GM19023 (cell line): ENCODE data around the gene OGG1.

Experiments used
- ATAC-seq: cut with Tn5 transposase; IDR thresholded peaks from one replicate; pipeline ENCODE4 v1.9.1; 2021; ENCODE audit warnings: mild to moderate bottlenecking, moderate library complexity; ENCODE audit not compliant: unreplicated experiment

Gene OGG1

DNA sequence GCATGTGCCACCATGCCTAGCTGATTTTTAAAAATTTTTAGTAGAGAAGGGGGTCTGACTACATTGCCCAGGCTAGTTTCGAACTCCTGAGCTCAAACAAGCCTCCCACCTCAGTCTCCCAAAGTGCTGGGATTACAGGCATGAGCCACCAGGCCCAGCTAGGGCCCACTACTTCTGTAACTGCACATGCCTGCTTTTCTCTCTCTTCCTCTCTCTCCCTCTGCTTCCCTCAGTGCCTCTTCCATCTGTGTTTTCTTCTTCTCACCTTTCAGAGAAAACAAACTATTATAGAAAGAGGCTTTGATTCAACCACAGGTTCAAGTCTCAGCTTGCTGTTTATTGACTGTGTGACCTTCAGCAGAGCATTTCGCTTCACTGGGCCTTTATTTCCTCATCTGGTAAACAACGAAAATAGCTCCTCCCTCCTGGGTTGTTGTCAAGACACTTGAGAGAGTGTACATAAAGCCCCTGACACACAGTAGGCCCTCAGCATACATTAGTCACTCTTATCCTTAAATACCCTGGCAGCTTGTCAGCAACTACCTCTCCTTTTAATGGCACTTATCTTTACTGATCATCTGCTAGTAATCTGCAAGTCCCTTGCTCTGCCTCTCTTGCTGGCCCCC is 32.3 kb downstream of the OGG1 start:
- ATAC-seq, result no peak

DNA sequence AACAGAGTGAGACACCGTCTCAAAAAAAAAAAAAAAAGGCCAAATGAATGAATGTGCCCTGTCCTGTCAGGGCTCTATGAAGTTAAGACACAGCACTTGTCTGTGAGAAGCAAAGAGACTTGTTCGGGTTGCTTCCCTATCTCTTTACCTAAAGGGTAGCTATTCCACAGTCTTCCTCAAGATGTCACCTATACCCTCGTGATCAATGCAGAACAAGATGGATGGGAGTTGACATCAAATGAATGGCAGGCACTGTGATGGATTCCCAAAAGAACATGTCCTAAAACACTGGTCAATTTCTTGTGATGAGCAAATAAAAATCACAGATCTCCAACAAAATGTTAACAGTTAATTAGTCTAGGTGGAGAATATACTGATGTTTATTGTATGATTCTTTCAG is 33.0 kb downstream of the OGG1 start:
- ATAC-seq, result no peak

DNA sequence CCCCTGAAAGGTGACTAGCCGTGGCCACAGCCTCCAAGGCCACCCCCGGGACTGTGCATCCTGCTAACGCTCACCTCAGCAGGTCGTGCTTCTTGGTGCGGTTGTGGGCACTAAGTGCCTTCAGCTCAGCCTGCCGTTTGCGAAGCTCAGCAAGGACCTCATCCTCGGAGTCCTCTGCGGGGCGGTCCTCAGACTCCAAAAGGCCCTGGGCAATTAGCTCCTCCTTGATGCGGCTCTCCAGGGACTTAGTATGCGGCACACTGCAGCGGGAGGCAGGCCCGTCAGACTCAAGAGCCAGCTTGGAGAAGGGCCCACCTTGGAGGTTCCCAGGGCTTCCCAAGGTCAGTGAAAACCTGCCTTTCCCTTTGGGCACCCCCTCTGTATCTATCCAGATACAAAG is 34.2 kb downstream of the OGG1 start:
- ATAC-seq, result no peak

DNA sequence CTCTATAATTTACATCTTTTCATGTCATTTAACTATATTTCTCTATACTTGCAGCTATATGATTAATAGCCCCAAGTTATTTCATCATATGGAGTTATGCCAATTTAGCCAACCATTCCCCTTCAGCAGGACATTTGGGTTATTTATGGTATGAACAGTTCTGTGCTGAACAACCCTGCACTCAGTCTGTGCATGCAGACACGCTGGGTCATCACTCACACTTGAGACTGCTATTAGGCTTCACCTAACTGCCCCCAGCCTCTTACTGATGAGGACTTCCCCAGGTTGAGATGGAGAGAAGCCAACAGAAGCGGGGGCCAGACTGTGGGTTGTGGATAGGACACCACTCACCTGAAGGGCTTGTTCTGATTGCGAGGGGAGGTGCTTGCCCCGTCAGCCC is 35.2 kb downstream of the OGG1 start:
- no peak for ATAC-seq

DNA sequence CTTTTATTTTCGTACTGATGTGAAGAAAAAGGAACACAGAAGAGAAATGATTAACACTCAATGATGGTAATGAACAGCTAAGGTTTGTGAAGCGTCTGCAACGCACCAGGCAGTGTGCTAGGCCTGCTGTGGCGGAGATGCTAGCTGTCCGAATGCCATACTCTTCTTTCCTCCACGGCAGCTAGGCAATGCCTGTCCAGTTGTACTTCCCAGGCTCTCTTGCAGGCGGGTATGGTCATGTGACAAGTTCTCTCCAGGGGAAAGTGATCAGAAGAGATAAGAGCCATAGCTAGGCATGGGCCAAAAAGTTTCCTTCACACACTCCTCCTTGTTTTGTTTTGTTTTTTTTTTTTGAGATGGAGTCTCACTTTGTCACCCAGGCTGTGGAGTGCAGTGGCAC is 35.9 kb downstream of the OGG1 start:
- ATAC-seq, result no peak

DNA sequence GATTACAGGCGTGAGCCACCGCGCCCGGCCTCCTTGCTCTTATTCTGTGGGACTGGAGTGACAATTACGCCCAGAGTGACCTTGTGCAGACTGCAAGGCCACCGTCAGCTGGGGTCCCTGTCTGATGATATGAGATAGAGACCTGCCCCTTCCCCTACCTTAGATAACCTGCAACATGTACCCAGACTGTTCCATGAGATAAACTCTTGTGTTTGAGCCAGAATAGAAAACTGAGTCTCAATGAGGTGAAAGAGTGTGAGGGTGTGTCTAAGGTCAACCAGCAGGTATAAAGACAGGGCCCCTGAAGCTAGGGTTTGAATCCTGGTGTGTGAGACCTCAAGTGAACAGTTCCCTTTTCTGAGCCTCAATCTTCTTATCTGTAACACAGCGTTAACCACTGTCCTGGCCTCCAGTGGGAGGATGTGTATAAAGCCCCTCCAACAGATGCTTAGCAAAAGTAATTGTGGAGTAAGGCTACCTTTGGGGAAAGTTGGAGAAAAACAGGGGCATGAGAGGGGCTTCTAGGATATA is 36.5 kb downstream of the OGG1 start:
- ATAC-seq, result no peak

DNA sequence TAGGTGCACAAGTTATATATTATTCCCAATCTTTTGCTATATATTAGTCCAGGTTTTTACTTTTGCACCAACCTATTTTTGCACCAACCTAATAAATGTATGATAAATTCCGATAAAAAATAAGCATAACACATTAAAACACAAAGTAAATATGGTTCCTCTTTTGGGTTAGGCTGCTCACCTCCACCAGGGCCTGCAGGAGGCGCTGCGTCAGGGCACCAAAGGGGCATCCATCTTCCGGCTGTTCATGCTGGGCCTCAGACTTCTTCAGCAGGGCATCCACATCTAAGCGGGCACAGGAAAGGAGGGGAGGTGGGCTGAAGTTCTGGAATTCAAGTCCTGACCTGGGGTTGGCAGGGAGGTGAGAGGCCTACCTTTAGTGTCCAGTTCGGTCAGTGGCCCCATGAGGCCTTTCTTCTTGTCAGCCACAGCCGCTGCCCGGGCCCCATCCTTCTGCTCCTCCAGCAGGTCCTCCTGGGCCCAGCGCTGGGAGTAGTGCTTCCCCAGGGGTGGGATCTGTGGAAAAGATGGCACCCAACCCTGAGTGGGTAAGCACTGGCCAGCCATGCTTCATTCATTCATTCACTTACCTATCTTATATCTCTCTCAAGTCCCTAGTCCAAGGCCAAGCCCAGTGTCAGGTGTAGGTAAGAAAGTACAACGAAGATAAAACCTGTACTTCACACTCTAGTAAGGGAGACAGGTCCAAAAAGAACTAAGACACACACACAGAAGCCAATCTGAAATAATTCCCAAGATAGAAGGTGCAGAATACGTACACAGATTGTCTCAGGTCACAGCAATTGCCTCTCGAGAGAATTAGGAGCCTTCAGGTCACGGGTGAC is 37.3 kb downstream of the OGG1 start:
- ATAC-seq, result no peak

DNA sequence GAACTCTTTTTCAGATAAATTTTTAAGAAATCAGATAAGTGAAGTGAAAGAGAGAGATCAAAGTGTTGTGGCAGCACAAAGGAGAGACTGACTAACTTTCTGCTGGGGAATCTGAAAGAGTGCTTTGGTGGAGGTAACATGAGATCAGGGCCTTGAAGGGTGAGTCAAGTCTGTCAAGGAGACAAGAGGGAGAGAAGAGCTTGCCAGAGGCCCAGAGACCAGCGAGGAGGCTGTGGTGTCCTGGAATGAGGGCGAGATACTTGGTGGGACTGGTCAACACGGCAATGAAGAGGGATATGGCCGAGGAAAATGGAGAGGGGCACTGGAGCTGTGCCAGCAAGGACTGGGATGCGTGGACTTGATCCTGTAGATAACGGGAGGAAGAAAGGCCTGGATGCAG is 38.0 kb downstream of the OGG1 start:
- no peak for ATAC-seq

DNA sequence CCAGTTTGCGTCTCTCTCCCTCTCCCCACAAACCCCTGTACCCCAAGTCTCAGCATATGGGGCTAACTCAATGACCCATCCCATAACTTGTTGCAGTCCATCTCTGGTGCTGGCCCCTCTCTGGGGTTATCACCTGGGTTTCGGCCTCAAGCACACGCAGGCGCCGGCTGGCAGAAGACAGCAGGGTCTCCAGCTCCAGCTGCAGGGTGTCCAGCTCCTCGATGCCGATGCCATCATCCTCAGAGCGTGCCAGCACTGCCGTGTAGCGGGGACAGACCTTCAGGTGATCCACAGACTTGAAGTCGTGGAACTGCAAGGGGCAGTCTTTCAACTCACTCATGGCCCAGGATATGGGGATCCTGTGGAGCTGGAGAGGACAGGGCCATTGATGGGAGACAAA is 41.4 kb downstream of the OGG1 start:
- no peak for ATAC-seq

DNA sequence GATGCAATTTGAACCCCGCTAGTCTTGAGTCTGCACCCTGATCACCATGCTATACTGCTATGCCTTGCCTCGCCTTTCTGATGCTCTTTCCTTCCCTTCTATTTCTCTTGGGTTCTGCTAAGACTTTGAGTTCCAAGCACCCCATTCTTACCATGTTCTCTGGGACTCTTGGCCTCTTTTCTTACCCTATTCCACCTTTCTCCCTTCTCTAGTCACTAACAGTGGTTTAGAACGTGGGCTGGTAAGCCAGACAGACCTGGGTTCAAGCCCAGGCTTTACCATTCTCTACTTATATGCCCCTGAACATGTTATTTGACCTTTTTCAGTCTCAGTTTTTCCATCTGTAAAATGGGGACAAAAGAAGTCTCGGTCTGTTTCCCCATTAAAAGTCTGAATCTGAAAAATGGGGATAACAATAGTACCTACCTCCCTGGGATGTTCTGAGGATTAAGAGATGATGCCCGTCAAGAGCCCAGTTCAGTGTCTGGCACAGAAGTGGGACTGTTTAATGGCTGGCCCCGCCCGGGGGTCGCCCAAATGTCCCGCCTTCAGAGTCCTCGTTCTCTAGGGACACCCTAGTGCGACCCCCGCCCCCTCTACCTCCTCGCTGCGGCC is 42.1 kb downstream of the OGG1 start:
- no peak for ATAC-seq

DNA sequence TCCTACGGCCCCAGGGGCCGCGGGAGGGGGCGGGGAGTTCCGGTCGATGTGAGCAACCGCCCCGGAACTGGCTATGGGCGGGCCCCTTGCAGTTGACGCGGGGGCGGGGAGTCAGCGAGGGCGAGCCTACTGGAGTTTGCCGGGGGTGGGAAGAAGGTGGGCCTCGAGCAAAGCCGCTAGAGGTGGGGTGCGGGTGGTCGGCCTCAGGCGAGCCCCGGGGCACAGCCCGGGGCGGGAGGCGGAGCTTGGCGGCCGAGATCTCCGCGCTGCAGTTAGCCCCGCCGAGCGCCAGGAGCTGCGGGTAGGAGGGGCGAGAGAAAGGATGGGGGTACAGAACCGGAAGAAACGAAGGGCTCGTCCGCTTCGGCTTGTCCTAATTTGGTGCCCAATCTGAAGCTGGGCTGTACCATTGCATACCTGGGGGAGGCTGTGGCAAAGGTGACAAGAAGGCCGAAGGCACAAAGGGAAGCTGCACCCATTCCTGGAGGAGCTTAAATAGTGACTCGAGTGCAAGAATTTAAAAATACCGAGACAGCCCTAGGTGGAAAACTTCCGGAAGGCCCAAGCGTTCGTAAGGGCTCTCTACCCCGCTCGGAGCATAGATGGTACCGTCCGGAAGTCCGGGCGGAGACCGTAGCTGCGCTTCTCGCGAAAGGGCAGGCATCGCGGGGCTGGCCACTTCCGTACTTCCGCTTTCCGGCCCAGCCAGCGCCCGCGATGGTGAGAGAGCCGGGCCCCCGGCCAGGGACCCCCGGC is 42.8 kb downstream of the OGG1 start, which contains the start of the genes ARPC4 and TADA3:
Gene ARPC4, plus strand, starts transcription at position 678 of the 756 bp plus-strand sequence. Its CDS starts 40 bp downstream, at position 718.
Gene TADA3, minus strand, starts transcription at position 69 of the 756 bp plus-strand sequence. CDS start 1,007 bp downstream, outside the sequence.
- ATAC-seq, result peak; percentile 82

DNA sequence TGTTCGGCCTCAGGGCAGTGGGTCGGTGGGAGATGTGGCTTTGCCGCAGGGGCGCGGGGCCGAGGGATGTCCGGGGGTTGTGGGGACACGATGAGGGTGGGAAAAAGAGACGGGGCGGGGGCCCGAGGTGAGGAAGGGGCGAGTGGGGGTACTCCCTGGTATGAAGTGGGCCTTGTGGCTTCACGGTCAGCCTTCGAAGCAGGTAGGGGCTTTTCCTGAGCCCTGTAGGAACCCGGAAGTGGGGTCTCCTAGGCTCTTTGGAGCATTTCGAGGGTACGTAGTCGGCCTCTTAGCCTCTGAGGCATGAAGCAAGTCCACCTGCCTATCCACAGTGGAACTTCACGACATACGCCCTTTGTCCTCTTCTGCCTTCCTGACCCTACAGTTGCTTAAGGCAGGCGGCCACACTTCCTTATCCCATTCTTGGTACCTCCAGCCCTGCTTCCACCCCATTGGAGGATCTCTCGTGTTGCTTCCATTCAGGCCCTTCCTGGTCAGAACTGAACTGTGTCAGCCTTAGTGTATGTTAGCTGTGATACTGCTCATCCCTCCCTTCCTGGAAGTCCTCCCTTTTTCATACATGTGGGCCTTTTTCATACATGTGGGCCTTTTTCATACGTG is 43.5 kb downstream of the OGG1 start:
- ATAC-seq, result no peak

DNA sequence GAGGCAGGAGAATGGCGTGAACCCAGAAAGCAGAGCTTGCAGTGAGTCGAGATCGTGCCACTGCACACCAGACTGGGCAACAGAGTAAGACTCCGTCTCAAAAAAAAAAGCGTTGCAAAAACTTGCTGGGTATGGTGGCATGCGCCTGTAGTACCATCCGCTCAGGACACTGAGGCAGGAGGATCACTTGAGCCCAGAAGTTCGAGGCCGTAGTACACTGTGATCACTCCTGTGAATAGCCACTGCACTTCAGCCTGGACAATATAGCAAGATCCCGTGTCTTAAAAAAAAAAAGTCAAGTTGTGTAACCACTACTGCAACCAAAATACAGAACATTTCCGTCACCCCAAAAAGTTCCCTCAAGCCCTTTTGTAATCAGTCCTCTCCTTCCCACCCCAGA is 44.6 kb downstream of the OGG1 start:
- ATAC-seq, result no peak

DNA sequence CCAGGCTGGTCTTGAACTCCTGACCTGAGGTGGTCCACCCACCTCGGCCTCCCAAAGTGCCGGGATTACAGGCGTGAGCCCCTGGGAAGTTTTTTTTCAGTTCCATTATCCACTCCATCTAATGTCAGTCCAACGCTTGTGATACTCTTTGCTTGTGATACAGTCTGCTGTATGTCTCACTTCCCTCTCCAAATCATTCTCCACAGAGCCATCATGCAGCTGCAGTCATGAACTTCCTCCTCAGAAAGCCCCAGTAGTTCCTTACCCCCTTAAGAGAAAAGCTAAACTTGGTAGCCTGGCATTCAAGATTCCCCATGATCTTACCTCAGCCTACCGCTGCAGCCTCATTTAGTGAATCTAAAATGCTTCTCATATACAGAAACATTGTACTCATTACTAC is 45.5 kb downstream of the OGG1 start:
- no peak for ATAC-seq

DNA sequence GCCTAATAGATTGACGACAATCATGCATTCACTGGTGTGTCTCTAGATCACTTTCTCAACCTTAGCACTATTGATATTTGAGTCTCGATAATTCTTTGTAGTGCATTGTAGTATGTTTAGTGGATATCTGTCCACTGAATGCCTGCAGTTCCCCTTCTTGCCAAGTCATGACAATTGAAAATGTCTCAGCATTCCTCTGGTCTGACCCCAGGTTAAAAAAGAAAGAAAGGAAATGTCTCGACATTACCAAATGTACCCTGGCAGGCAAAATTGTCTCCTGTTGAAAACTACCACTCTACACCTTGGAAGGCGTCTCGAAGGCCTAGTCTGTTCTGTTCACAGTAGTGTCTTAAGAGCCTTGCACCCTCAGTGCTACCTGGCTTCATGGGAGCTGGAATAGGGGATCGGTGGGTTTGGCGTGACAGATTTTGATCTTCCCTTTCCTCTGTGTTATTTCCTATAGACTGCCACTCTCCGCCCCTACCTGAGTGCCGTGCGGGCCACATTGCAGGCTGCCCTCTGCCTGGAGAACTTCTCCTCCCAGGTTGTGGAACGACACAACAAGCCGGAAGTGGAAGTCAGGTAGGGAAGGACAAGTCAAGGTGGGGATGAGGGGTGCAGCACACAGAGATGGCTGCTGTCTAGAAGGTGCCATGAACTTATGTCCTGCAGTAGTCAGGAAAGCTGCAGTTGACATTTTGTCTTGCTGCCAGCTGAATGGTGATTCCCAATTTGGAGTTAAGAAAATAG is 47.6 kb downstream of the OGG1 start:
- no peak for ATAC-seq

DNA sequence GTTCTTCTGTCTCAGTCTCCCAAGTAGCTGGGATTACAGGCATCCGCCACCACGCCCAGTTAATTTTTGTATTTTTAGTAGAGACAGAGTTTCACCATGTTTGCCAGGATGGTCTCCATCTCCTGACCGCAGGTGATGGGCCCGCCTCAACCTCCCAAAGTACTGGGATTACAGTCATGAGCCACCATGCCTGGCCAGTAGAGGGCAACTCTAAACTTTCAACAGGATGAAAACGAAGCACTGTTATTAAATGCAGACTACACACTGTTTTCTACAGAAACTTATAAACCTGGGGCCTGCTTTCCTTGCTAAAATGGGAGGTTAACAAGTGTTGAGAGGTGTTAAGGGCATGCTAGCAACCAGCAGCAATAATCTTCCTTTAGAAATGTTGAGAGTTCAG is 50.8 kb downstream of the OGG1 start:
- no peak for ATAC-seq

DNA sequence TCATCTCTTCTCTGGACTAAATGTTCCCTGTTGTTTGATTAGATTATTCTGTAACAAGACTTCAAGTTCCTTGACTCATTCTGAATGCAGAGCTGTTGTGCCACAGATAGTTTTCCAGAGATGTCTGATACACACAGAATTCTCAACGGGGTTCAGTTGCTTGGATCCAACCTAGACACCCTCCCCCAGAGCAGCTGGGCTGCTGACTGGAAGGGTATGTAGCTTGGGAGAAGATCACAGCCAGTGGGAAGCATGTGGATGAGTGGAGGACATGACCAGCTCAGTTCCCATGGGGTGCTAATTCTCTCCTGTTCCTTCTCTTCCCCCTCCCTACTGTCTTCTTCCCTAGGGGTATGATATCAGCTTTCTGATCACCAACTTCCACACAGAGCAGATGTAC is 53.7 kb downstream of the OGG1 start:
- ATAC-seq, result no peak

DNA sequence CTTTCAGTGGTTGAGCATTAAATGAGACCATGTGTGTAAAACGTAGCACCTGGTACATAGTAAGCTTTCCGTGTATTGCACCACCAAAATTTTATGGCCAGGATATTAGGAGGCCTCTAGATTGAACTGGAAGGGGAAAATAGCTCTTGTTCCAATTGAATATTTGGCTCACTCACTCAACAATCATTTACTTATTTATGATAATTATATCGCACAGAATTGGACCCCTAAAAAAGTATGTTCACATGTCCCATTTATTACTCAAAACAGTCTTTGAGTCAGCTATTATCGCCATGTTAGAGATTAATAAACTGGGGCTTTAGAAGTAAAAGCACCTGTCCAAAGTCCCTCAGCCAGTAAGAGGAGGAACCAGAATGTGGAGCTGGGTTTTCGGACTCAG is 55.2 kb downstream of the OGG1 start:
- no peak for ATAC-seq

DNA sequence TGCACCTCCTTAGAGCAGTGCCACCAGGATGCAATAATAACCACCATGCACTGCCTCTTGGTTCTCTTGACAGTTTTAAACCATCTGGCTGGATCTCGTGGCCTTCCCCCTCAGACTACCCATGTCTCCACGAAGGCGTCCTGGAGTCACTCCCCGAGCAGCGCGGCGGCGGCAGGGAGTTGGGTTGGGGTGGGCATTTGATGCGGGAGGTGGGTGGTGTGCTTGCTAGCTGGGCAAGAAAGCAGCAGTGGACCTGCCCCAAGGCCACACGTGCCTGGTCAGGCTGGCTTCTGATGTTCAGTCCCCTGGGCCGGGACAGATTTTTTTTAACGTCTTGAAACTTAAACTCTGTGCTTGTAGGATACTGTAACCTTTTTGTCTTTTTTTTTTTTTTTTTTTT is 56.4 kb downstream of the OGG1 start:
- ATAC-seq, result no peak
